GM18526 (cell line): ENCODE measurements around the gene GALNT13.

ENCODE experiments used
- POLR2A ChIP-seq: IDR thresholded peaks from 3 replicates; pipeline ENCODE4 v1.6.1; 2011; ENCODE audit not compliant: insufficient read length; ENCODE audit errors: extremely low read depth

The GALNT13 gene

DNA sequence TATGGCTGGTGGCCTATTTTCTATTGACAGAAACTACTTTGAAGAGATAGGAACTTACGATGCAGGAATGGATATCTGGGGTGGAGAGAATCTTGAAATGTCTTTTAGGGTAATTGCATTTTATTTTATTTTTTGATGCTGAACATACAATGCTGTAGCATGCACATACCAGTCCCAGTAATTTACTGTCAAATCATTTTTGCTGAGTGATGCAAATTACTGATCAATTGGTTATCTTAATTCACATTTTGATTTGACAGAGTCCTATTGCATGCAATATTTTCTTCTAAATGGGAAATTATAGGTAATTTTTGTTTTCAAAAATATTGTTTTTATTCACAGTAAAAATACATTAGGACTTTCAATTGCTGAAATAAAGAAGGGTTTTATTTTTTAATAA lies 387.3 kb downstream of the GALNT13 start:
- TF ChIP-seq POLR2A = no peak

DNA sequence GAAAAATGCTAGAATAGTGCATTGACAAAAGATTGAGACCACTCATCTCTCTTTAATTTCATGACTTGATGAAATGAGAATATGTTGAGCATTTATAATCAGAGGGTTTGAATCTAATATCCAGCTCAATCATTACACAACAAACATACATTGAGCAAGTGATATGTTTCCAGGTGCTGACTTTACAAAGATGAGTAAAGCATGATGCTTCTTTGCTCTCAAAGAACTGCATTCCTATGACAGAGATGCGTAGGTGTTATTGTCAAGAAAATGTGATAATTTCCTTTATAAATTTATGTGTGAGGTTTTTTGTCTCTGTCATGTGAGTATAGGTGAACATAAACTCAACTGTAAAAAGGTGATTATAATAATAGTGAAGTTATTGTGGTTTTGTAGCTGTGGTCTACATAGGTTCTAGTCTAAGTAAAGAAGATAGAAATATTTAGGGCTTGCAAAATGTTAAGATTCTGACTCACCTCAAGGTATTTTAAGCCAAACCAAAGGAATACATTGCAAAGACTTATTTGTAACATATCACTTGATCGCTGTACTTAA lies 389.8 kb downstream of the GALNT13 start:
- no peak for TF ChIP-seq POLR2A

DNA sequence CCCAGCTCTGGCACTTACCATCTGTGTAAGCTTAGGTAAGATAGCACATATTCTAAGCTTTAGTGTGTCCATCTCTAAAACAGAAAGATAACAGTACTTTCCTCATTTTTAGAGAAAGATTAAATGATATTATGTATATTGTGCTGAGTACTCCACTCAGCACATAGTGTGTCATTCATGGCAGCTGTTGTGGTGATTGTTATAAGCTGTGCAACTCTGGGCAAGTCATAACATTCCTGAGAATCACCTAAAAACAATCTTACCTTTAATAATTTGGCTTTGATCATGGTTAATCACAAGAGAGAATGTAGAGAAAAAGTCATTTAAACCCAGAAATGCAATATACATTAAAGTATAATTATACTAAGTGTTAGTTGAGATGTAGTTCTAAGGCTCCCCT lies 391.5 kb downstream of the GALNT13 start:
- TF ChIP-seq POLR2A = no peak

DNA sequence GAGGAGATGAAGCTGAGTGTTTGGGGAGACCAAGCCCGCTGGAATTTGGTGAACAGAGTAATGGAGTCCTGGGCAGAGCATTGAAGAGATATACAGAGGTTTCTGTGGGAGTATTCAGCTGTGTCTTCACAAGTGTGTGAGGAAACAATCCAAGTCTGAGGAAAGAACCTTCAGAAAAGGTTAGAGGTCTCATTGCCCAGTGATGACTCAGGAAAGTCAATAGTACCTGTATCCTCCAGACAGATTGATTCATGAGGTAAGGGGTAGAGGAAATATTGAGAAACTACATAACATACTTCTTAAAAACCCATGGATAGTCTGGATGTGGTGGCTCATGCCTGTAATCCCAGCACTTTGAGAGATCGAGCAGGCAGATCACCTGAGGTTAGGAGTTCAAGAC lies 392.3 kb downstream of the GALNT13 start:
- TF ChIP-seq POLR2A = no peak

DNA sequence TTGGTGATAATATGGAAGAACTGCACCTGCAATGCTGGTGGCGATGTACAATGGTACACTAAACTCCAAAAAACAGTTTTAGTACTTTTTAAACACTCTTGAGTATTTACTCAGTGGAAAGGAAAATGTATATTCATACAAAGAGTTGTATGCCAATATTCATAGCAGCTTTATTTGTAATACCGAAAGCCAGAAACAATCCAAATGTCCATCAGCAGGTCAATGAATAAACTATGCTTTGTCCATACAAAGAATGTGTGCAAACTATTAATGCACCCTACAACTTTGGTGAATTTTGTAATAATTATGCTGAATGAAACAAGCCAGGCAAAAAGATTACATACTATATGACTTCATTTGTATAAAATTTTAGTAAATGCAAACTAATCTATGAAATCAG lies 396.3 kb downstream of the GALNT13 start:
- TF ChIP-seq POLR2A = no peak

DNA sequence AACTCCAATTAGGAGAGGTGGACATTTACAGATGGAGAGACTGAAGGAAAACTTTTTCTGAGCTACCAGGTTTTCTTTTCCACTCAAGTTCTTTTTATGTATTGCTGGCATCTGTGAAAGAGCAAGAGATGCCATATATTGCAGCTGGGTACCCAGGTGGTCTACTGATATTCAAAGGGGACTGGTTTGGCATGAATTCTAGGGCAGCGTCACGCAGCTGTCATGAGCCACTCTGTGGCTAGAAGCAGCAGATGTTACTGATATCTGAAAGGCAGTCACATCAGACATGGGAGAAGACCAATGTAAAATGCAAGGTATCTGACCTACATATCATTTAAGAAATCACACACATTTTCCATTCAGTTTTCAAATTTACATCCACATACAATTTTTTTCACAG lies 408.8 kb downstream of the GALNT13 start:
- no peak for TF ChIP-seq POLR2A

DNA sequence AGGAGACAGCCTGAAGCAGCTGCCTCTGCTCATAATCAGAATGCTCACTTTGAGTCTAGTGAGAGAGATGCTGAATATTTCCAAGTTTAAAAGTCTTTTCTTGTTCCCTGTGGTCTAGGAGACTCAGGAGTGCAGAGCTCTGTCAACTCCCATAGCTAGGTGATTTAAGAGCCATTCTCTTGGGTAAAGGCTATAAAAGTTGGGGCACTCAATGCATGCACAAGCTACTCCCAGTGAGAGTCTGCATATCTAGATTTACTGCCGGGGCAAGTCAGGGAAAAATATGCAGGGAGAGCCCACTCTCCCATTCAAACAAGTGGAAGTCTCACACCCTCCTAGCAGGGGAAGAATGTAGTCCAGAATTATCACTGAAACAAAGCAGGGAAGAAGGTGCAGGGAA lies 418.1 kb downstream of the GALNT13 start:
- no peak for TF ChIP-seq POLR2A

DNA sequence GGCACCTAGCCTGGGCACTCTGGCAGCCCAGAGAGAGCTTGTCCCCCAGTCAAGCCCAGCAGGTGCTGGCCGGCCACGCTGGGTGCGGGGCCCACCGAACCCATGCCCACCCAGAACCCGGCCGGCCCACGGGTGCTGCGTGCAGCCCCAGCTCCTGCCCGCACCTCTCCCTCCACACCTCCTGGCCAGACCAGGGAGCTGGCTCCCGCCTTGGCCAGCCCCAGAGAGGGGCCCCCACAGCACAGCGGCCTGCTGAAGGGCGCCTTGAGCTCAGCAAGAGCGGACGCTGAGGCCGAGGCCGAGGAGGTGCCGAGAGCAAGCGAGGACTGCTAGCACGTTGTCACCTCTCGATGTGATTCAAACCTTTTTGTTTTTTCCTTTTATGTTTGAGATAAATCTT lies 419.8 kb downstream of the GALNT13 start:
- no peak for TF ChIP-seq POLR2A

DNA sequence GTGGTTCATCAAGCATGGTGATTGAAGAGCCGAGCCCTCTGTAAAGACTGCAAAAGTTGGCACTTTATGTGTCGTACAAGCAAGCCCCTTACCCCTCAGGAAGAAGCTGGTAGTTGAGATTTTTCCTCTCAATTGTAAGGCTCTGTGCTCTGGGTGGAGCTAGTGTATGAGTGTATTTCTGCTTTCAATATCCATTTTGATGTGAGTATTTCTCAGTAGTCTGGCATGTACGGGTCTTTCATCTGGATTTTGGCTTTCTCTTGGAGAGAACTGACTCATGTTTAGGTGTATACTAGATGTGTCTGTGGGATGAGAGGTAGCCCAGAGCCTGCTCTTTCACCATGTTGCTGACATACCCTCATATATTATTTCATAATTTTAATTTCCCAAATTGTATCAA lies 420.2 kb downstream of the GALNT13 start:
- no peak for TF ChIP-seq POLR2A

DNA sequence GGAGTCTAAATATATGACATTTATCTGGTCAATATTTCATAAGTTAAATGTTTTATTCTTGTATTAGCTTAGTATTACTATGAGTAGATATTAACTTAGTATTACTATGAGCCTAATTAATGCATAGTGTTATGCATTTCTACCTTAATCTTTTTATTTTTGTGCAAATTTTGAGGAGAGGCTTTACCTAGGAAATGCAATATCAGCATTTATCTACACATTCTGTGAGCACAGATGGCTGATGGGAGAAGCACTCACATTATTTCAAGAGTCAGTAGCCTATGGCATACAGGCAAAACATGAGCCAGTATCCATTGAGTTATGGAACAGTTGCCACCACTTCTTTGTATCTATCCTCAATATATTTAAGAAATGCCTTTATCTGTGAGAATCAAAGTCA lies 422.1 kb downstream of the GALNT13 start:
- no peak for TF ChIP-seq POLR2A

DNA sequence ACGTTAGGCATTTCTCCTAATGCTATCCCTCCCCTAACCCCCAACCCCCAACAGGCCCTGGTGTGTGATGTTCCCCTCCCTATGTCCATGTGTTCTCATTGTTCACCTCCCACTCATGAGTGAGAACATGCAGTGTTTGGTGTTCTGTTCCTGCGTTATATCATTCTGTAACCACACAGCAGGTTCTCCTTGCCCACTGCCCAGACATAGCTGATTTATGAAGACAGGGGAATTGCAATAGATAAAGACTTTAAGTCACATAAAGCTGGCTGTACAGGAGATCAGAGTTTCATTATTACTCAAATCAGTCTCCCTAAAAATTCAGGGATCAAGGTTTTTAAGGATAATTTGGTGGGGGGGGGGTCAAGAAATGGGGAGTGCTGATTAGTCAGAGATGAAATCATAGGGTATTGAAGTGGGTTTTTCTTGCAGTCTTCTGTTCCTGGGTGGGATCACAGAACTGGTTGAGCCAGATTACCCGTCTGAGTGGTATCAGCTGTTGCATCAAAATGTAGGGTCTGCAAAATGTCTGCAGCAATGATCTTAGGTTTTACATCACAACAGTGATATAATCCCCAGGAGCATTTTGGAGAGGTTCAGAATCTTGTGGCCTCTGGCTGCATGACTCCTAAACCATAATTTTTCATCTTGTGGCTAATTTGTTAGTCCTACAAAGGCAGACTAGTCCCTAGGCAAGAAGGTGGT lies 434.7 kb downstream of the GALNT13 start:
- no peak for TF ChIP-seq POLR2A

DNA sequence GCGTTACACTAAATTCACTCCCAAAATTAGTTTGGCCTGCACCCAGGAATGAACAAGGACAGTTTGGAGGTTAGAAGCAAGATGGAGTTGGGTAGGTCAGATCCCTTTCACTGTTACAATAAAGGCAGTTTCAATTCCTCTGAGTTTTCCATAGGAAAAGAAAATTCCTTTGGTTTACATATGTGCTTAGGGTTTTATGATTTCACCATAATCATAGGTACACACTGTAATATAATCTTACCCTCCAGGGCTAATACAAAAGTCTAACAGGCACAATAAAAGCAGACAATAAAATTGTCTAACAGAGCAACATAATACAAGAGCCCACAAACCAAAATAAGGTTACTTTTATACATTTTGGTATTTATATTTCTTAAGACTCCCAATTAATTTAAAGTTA lies 435.3 kb downstream of the GALNT13 start:
- TF ChIP-seq POLR2A = no peak

DNA sequence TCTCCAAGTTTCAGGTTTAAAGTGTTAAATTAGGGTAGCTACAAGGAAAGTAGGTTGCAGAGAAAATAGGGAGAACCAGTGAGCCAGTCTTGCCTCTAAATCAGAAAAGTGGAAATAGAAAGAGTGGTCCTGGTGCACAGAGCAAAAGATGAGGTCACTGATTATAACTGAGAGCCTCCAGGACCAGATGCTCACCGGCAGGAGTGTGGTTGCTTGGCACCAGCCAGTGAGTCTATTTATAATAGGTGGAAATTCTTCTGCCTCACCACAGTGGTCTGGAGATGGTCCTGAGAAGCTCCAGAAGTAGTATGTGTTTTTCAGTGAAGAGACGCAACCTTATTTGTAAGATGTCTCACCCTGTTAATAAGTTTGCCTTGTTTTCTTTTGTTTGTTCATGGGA lies 452.9 kb downstream of the GALNT13 start:
- TF ChIP-seq POLR2A = no peak

DNA sequence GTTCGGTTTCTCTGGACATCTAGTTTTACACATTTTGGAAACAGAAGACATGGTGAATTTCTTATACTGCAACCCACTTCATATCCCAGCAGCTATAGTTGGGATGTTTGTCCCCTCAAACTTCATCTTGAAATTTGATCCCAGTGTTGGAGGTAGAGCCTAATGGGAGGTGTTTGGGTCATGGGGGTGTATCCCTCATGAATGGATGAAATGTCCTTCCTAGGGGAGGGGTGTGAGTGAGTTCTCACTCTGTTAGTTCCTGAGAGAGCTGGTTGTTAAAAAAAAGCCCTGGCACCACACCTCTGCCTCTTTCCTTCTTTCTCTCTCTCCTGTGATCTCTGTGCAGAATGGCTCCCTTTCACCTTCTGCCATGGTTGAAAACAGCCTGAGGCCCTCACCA lies 457.8 kb downstream of the GALNT13 start:
- TF ChIP-seq POLR2A = no peak

DNA sequence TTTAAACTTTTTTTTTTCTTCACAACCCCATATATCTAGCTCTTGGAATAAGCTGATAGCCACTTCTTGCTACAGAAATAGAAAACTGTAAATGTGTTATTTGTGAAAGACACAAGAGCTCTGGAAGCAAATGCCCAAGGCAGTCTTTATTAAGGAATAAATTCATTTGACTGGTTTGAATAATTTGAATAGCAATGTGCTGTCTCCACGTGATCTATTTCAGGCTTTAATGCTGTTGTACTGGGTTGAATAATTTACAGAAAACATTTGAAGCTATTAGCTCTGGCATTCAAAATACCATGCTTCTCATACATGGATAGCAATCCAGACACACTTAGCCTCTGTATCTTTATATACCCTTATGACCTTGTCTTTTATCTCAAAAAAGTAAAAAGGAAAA lies 460.1 kb downstream of the GALNT13 start:
- TF ChIP-seq POLR2A = no peak

DNA sequence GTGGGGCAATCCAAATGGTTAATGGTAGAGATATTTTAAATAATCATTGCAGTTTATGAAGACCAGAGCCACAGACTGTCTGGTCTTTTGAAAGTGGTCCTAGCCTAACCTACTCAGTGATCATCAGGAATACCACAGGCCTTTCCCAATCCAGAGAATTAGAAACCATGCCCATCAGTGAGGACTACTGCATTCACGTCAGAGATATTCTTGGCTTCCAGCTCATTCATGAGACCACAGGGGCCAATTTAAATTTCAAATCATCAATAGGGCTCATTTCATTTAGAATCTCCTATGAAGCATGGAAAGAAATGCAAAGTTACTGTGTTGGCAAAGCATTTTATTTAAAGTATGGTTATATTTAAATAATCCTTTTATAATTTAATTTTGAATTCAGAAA lies 464.5 kb downstream of the GALNT13 start:
- no peak for TF ChIP-seq POLR2A

DNA sequence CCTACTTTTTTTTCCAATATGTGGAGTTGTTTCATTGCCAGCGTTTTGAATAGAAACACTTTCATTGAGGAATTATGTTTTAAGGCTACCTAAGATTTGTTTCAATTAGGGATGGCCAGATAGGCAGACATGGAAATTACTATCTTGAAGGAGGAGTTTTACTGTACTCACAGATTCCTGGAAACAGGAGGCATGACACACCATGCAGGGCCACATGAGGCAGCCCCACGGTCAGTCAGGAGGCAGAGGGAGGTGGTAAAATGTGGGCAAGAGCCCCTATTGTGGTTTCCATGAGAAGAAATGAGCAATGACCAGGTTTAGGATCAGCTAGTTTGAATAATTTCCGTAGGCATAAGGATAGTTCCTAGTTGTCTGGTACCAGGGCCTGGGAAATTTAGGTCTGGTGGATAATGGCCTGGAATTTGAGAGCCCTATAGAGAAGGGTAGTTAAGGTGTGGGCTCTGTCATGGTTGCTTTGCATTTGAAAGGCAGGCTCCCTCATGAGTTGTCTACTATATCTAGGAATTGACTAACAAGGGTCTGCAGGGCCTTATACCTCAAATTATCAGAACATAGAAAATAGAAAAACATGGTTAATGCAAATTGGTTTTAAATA lies 466.7 kb downstream of the GALNT13 start:
- no peak for TF ChIP-seq POLR2A
